HG03135 (cell line): ENCODE data around the gene IL16.
A peak's percentile ranks its signal among the peaks of the same experiment; 100 is the strongest.

Experiments used
- ATAC-seq: cut with Tn5 transposase; IDR thresholded peaks from one replicate; pipeline ENCODE4 v1.9.1; 2021; ENCODE audit warnings: mild to moderate bottlenecking, moderate library complexity; ENCODE audit not compliant: unreplicated experiment

Gene IL16

GRCh38 chr15:81289910-81290309 lies 93.2 kb downstream of the IL16 start:
- no peak for ATAC-seq

GRCh38 chr15:81291916-81292522 lies 95.3 kb downstream of the IL16 start:
- peak; percentile 1 for ATAC-seq

GRCh38 chr15:81292523-81293001 lies 95.9 kb downstream of the IL16 start:
- ATAC-seq, result peak; percentile 35

- ATAC-seq, result peak; percentile 58
These were observed 97.2 kb downstream of the IL16 start for GRCh38 chr15:81293728-81294515.

GRCh38 chr15:81294516-81294880 lies 97.8 kb downstream of the IL16 start:
- ATAC-seq, result no peak

GRCh38 chr15:81295486-81296121 lies 98.9 kb downstream of the IL16 start:
- no peak for ATAC-seq

- ATAC-seq, result no peak
These were observed 99.5 kb downstream of the IL16 start for GRCh38 chr15:81296186-81296585.

- ATAC-seq, result peak; percentile 40
These were observed 100.0 kb downstream of the IL16 start for GRCh38 chr15:81296673-81297072.

GRCh38 chr15:81297147-81297572 lies 100.5 kb downstream of the IL16 start:
- ATAC-seq, result no peak

GRCh38 chr15:81297603-81298575 lies 101.2 kb downstream of the IL16 start:
- ATAC-seq, result no peak

GRCh38 chr15:81298611-81299010 lies 101.9 kb downstream of the IL16 start:
- ATAC-seq, result no peak

- ATAC-seq, result no peak
These were observed 102.5 kb downstream of the IL16 start for GRCh38 chr15:81299156-81299555.

- ATAC-seq, result no peak
These were observed 103.1 kb downstream of the IL16 start for GRCh38 chr15:81299630-81300273.

GRCh38 chr15:81301385-81301784 lies 104.7 kb downstream of the IL16 start:
- no peak for ATAC-seq

GRCh38 chr15:81301815-81302399 lies 105.2 kb downstream of the IL16 start:
- ATAC-seq, result peak; percentile 72

GRCh38 chr15:81302701-81303109 lies 106.0 kb downstream of the IL16 start:
- peak; percentile 18 for ATAC-seq

- no peak for ATAC-seq
These were observed 106.9 kb downstream of the IL16 start for GRCh38 chr15:81303244-81304225.

- no peak for ATAC-seq
These were observed 107.5 kb downstream of the IL16 start for GRCh38 chr15:81304226-81304625.

- ATAC-seq, result no peak
These were observed 111.6 kb downstream of the IL16 start for GRCh38 chr15:81308260-81308659.
